Stimulated activated CD8-positive, alpha-beta memory T cell treated with anti-CD3 and anti-CD28 coated beads, Interleukin-4, amount 100 ng/mL, for 48 hours (primary cell): ENCODE data around the gene CENPV.
A peak's percentile ranks its signal among the peaks of the same experiment; 100 is the strongest.
"Not testable (repeated sequence)": the region's sequence is repeated elsewhere in the genome, so short reads cannot be mapped to it uniquely, and the experiment has no call there.

Experiments
- DNase-seq: peaks from one replicate; pipeline ENCODE4 v3.0.0-alpha.2; 2020

CENPV gene

GRCh38 chr17:16353317-16354174, at the start of gene CENPV:
Gene CENPV (minus strand): TSS chr17:16353469. CDS start chr17:16353436, 33 bp downstream.
- peak; percentile 72 for DNase-seq

DNA sequence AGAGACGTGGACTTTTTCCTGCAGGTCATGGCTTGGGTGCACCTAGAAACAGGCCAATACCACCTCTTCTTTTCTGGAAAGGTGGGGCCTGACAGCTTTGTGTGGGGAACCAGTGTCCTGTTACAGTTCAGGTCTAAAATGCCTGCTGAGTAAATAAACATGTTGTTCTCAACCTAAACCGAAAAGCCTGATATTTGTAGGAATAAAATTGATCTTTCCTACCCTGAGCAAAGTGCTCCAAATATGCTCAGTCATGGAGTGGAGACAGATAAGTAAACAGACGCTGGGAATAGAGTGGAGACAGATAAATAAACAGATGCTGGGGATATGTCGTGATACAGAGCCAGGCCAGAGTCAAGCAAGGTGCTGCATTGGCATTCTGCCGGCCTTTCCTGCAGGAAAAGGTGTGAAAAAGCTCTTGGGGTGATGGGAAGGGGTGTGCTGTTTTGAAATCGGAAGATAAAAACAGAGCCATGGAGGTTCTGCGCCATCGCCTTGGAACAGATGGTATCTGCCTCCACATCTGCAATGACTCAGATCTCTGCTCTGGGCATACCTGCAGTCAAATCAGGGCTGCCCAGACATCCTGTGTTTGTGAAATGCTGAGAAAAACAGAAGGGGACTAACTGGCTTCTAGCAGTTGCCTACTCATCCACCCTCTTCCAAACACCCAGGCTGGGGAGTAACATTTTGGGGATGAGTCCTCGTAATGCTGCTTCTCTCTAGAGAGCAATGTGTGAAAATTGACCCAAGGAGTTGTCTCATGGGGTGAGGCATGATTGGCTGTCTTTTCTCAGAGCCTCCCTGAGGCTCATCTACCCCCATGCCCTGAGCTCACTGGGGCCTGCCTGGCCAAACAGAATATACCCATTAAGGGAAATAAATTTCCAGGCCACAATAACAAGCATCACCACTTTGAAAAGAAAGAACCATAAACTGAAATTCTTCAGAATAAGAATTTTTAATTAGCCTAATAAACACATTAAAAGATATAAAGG, 45.3 kb upstream of the CENPV start:
- DNase-seq: no peak

- DNase-seq: not testable (repeated sequence)
These were observed 43.4 kb upstream of the CENPV start for GRCh38 chr17:16396693-16397092.

GRCh38 chr17:16395887-16396286, 42.6 kb upstream of the CENPV start:
- DNase-seq: not testable (repeated sequence)

- not testable (repeated sequence) for DNase-seq
These were observed 39.2 kb upstream of the CENPV start for GRCh38 chr17:16392491-16392890.

DNA sequence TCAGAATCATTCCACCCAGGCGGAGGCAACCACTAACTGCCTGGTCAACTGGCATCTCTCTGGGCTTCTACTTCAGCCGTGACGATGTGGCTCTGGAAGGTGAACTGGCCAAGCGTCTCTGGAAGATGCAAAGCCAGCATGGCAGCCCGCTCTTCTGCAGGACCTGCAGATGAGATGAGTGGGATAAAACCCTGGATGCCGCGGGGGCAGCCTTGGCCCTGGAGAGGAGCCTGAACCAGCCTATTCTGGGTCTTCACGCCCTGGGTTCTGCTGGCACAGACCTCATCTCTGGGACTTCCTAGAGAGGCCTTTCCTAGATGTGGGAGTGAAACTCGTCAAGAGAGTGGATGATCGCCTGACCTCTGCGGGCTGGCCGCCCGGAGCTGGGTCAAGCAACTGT, 38.2 kb upstream of the CENPV start:
- DNase-seq: no peak

GRCh38 chr17:16386126-16386507, 32.8 kb upstream of the CENPV start:
- DNase-seq: not testable (repeated sequence)

- DNase-seq: no peak
These were observed 31.3 kb upstream of the CENPV start for GRCh38 chr17:16384557-16384956.

DNA sequence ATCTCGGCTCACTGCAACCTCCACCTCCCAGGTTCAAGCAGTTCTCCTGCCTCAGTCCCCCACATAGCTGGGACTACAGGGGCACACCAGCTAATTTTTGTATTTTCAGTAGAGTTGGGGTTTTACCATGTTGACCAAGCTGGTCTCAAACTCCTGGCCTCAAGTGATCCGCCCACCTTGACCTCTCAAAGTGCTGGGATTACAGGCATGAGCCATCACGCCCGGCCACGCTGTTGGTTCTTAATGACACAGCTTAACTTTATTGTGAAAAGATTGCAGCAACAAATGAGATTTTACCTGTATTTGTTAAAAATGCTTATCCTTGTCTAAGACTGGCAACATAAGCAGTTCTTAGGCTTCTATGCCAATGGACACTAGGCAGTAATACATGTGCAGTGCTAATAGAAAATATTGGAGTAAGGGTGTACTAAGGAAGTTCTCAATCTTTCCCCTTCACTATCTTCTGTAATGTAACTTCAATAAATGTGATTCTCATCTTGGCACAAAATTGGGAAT, 30.6 kb upstream of the CENPV start:
- DNase-seq: no peak

GRCh38 chr17:16383216-16383615, 29.9 kb upstream of the CENPV start:
- DNase-seq: no peak

GRCh38 chr17:16381496-16381820, 28.2 kb upstream of the CENPV start:
- no peak for DNase-seq

- peak; percentile 94 for DNase-seq
These were observed 27.6 kb upstream of the CENPV start, which contains the start of gene UBB for GRCh38 chr17:16380640-16381495. Gene UBB (plus strand): TSS chr17:16381091. CDS start chr17:16381908, 817 bp downstream.

- no peak for DNase-seq
These were observed 26.4 kb upstream of the CENPV start for GRCh38 chr17:16379654-16380053.

DNA sequence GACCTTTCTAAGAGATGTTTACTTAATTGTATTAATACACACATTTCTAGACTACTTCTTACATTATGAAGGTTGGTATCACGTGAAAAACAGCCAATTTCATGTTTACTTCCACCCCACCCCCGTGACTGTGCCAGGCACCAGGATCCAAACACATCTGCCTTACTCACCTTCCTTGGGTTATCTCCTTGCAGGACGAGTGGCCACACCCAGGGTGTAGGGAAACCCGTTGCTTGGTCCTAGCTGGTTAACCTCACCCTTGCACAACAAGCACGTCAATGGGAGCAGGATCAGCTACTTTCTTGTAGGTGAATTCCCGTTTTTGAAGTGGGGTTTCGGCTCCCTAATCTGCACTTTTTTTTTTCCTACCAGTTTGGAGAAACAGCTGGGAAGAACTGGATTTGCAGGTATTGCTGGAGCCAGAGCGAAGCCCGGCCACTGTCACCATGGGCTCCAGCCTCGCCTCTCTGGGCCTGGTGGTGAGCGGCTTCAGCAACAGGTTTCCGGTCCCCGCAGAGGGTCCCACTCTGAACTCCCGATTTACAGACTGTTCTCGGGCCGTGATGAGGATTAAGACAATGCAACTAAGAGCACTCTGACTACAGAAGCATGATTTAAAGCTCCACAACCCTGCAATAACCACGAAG, 25.5 kb upstream of the CENPV start:
- no peak for DNase-seq

DNA sequence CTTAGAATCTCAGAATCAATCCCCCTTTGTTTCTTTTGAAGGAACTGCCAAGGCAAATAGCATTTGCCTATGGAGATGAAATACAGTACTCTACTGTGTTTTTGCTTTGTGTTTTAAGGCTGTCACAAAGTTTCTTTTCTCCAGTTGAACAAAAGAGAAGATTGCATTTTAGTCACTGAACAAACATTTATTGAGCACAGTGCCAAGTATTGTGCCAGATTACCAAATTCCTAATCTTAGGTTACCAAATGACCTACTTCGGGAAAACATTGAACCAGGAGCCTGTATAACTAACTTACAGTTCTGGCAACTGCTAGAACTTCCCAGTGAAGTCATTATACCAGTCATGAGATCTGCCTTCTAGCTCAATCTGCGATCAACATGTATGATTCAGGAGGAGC, 24.7 kb upstream of the CENPV start:
- DNase-seq: no peak

- DNase-seq: no peak
These were observed 21.1 kb upstream of the CENPV start for GRCh38 chr17:16374146-16374938.

DNA sequence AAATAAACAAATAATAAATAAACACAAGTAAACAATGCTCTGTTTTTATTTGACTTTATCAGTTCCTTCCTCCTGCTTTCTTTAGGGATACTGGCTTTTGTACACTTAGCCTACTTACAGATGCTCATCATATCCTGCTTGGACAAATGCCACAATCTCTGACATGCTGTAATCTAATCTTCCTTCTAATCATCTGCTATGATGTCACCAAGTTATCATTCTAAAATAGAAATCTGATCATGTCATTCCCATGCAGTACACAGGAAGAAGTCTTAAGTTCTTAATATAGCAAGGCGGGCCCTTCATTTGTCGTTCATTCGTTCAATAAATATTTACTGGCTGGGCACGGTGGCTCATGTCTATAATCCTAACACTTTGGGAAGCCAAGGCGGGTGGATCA, 18.5 kb upstream of the CENPV start:
- DNase-seq: no peak

DNA sequence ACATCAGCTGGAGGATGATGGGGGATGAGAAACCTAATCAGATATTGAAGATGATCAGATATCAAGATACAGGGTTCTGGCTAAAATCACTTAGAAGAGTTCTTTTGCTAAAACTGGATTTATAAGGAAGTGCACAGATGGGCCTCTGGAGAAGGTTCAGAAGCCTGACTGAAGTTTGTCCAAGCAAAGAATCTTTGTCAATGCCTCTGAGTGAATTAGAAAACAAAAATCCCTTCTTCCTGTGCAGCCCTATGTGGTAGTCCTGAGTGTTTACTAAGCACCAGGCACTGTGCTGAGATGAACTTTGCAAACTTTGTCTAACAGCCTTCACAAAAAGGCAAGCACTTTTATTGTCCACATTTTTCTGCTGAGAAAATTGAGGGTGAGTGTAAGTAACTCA, 11.4 kb upstream of the CENPV start:
- DNase-seq: no peak

DNA sequence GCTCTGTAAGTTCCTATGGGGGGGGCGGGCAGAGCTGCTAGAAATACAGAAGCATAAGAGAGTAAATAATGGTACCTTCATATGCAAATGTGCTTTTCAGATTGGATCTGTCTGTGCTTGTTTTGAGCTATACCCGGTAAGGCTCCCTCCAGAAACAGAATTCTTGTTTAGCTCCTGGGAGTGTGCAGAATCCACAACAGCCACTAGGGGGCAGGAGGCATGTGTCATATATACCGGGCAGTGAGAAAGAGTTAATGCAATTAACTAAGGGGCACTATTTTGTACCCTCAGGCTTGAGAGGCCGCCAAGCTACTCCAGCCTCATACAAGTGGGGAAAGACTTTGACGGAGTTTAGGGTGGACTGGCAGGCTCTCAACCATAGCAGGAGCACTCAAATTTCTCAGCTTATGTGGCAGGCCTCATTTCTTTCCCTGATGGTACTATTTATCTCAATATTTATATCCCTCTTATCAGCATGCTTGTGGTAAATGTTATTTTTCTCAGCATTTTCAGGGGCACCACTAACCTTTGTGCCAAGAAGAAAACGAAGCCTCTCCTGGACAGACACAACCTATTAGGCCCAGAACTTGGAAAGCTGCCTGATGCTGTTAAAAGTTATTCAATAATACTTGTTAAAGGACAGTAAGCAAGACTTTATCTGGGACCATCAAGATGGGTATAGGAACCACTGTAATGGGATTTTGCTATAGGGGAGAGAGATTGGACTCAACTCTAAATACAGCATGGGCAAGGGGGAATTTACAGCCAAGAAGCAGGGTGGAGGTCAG, 10.7 kb upstream of the CENPV start:
- DNase-seq: peak; percentile 87

DNA sequence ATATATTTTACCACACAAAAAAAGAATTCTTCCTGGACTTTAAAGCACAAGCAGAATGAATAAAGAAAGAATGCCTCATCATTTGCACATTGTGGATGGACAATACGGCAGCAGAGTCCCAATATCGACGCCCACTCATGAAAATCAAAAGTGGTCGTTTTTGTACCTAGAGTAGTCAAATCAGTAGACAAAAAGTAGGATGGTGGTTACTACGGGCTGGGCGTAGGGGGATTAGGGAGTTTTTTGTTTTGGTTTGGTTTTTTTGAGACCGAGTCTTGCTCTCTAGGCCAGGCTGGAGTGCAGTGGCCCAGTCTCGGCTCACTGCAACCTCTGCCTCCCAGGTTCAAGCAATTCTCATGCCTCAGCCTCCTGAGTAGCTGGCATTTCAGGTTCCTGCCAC, 8.6 kb upstream of the CENPV start:
- DNase-seq: no peak
